HG02798 (cell line): Measurements from ENCODE around the gene ARHGEF2.
A peak's percentile ranks its signal among the peaks of the same experiment; 100 is the strongest.
"Not testable (repeated sequence)": the region's sequence is repeated elsewhere in the genome, so short reads cannot be mapped to it uniquely, and the experiment has no call there.

Experiments used
- ATAC-seq: cut with Tn5 transposase; IDR thresholded peaks from one replicate; pipeline ENCODE4 v1.9.1; 2021; ENCODE audit warnings: mild to moderate bottlenecking; ENCODE audit not compliant: unreplicated experiment, poor library complexity

The ARHGEF2 gene

DNA sequence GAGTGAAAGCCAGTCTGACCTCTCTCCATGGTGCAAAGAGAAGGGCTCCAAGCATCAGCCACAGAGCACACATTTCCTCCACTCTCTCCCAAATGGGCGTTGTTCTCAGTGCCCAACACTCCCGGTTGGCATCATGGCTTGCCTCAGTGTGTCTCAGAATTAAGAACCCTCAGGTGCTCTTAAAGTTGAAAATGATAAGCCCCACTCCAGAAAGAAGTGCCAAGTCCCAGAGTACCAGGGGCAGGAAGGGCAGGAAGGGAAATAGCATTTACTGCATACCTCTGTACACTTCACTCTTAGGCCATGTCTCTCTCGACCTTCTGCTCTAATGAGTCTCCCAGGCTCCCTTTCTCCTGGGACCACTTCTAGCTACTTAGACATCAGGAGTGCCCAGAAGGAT is 15.2 kb upstream of the ARHGEF2 start:
- ATAC-seq = no peak

GRCh38 chr1:155990005-155990739 is 11.8 kb upstream of the ARHGEF2 start:
- no peak for ATAC-seq

DNA sequence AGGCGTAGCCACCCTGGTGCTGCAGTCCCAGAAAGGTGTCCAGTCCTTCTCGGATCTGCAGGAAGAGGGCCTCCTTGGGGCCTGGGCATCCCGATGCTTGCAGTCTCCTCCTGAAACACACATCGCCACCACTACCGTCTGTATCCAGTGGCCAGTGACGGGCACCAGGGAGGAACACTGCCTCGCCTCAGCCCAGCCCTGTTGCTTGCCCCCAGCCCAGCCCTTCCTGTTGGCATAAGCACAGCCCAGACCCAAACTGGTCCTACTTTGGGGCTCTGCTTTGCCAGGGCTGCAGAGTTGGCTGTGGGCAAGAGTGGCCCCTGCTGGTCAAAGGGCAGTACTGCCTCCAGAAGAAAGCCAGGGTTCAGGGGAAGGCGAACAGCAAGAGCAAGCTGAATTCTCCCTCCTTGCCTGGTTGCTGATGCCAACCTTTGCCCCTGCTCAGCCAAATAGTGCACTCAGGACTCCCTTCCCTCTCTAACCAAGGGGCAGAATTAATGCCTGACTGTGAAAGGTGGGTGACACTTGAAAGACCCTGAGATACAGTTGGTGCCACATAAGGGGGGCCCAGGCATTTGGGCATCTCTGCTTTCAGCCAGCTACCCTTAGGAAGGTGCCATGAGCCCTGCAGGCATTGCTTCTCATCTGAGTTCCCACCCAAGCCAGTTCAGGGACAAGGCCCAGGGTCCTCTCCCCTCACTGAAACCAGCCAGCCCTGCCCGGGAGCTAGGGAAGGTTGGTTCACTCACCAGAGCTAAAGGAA is 11.1 kb upstream of the ARHGEF2 start:
- peak; percentile 79 for ATAC-seq

- not testable (repeated sequence) for ATAC-seq
Measured at GRCh38 chr1:155984903-155985645, 6.7 kb upstream of the ARHGEF2 start.

GRCh38 chr1:155984341-155984740 is 6.0 kb upstream of the ARHGEF2 start:
- no peak for ATAC-seq

GRCh38 chr1:155983191-155984024 is 5.1 kb upstream of the ARHGEF2 start:
- ATAC-seq = no peak

GRCh38 chr1:155982106-155982505 is 3.8 kb upstream of the ARHGEF2 start:
- no peak for ATAC-seq

GRCh38 chr1:155981266-155982088 is 3.1 kb upstream of the ARHGEF2 start:
- no peak for ATAC-seq

DNA sequence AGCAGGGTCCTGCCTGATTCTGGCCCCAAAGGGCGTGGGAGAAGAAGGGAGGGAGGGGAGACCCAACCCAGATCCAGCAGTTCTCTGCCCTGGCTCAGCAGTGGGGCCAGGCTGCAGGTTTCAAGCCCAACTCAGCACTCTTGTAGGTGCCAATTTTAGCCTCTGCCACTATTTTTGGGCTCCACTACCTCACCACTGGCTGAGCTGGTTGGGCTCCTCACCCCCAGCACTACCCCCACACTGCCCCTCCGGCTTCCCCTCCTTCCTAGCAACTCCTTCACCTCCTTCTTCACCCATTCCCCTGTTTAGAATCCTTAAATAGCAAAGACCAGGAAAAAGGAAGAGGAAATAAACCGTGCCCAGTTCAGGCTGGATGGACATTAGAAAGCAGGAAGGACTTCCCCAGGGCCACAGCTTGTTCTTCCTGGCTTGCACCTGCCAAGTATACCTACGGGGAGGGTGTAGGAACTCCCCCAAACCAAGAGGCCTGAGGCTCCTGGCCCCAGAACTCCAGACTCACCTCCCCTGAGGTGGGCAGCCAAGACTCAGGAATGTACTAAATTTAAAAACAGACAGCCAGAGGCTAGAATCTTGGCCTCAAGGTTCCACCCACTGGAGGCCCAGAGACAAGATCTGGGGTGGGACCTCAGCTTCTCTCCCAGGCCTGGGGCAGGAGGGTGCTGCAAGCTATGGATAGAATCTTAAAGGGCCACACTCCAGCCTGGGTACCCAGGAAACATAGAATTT is 1.4 kb upstream of the ARHGEF2 start:
- ATAC-seq = peak; percentile 22

DNA sequence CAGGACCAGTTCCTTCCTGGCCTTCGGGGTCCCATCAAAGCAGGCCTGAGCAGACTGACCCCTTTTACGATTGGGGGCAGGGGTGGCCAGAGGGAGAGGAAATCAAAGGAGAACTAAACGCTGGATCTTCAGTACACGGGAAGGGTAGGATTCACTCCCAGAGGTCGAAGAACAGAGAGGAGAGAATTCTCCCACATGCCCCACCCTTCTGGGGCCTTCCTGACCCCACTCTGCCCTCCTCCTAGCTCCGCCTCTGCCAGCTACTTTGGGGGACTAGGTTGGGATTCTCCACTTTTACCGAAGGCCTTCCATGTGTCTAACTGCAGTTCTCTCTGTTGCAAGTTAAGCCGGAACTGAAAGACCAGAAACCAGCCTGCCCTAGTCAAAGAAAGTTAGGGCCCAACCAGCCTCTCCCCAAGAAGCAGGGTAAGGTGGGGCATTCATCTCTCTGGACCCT is 654 bp upstream of the ARHGEF2 start:
- ATAC-seq = no peak

DNA sequence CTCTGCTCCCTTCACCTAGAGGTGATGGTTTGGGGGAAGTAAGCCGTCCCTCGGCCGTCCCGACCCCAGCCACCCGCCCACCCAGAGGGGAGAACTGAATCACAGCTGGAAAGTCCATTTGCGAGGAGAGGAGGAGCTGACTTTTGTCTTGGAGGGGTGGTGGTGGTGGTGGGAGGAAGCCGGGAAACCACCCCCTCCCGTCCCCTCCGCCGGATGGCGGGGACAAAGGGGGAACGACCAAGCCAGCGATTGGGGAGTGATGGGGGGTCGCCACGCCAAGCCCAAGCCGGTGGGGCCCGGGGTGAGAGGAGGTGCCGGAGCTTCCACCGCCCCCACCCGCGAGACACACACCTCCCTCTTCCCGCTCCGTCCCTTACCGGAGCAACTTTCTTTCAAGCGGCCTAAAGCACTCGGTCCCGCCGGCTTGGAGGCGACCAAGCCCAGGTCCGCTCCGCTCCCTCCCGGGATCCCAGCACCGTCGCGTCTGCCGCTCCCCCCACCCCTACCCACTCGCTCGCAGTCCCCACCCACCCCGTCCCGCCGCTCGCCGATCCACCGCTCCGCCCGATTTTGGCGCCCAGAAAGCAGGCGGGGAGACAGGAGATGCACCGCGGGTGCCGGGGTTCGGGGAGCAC is 540 bp downstream of the ARHGEF2 start:
- no peak for ATAC-seq

GRCh38 chr1:155976913-155977689 is 1.2 kb downstream of the ARHGEF2 start:
- ATAC-seq = no peak

GRCh38 chr1:155976062-155976912 is 2.1 kb downstream of the ARHGEF2 start:
- no peak for ATAC-seq

DNA sequence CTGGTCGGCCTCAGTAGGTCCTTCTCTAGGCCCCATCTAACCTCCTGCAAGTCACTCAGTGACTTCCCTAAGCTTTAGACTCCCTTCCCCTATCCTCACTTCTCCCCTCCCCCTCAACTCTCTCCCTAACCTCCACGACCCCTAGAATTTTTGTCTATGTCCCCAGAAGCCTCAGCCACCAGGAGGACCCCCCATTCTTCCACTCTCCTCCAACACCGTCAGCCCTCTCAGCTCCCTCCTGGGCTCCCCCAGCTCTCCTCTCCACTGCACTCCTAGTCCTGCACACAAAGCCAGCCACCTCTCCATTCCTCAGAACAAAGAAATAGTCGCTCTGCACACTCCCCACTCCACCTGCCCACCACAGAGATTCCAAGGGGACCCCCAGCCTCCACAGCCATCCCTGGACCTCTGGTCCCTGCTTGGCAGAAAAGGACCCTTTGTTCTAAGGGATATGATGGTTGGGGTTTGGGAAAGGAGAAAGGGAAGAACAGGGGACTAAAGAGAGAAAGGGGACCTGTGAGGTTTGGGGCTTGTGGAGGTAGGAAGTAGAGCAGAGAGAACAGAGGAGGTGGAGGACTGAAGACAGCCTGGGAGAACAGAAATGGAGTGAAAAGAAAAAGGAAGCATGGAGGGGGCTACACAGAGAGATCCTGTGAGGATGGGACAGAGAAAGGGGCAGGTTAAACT is 2.8 kb downstream of the ARHGEF2 start:
- no peak for ATAC-seq

DNA sequence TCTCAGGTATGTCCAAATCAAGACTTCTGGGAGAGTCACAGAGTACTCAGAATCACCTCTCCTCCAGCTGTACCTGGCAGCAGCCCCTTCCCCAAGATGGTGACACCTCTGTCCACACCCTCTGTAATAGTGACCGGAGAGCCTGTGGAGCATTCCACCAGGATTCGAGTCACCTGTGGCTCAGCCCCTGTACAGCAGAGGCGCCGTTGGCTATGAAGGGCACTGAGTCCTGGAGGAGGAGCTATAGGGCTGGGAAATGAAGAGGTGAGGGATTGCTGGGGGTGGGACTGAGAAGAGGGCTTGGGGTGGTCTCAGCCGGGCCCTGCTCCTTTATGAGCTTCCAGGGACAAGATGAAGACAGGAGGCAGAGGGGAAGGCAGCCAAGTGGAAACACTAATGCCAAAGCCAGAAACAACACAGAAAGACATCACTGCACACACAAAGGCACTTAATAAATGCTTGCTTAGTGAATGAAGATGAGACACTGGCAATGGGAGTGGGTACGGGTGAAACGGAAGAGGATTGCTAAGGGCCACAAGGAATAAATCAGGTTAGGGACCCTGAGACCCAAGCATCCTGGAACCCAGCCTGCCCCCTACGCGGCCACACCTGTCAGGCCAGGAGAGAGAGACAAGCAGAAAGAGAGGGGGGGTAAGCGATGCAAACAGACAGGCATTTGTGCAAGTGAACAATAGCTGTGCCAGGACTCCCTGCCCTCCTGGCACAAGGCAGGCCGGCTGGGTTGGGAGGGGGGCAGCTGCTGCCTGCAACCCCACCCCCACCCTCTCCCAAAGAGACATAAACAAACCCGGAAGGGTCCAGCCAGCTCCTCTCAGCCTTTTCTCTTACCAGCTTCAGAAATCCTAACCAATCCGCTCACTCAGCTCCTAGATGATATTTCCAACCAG is 3.9 kb downstream of the ARHGEF2 start:
- ATAC-seq = no peak
